Dermis microvascular lymphatic vessel endothelial cell (primary cell): ENCODE results near the gene ITPKB. TPM values are rescaled to one million over a fixed set of nuclear protein-coding genes. Genes with fewer than 3 reads are reported as not detected.

Experiments used
- DNase-seq, 2 donors: peaks; one replicate each; pipeline versions ENCODE4 v3.0.0 to v3.0.0-alpha.2; 2010; ENCODE audit warnings: low read depth in 2 of 2
- total RNA-seq: library from RNA; depleted of rRNA; stranded (reverse); fragments of >200 nt; gene quantifications from 2 replicates; pipeline ENCODE4 v1.2.1, GENCODE V29; 2014

ITPKB gene
- total RNA-seq, 1 donor from 2014 or later = 23.6 TPM

DNA sequence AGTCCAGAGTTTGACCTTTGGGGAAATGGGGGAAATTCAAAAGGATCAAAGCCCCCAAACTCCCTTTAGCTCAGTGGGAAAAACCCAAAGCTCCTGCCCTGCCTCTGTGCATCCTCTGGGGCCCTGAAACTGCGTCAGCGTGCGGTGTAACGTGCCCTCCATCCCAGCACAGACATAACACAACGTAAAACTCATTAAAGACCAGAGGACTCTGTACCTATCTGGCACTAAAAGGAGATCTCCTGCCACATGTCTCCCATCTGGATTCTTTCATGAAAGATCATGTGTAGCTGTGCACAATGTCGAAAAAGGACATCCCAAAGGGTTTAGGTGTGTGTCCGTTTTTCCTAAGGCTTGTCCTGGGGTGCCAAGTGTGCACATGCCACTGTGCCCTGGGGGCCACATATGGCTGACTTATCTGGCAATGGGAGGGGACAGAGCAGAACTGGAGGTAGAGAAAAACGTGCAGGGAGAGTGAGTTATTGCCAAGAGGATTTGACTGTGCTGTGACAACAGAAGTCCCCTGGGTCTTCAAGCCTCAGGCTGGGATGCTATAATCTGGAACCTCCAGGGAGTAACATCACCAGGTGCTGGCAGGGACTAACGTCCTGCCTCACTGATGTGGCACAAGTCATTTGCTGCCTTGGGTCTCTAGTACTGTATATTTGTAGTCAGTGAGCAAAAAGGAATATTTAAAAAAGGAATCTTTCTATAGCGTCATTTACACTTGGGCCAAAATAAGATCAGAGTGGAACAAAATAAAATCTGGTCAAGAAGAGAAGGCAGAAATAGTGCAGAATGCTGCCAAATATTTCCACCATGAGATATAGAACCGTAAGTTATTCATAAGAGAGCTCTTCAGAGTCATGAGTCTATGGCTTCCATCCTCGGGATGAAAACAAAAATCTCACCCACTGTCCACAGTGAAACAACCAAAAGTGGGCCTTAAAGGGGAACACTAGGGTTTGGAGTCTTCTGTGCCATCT lies 52.3 kb downstream of the ITPKB start:
- no peak for DNase-seq

DNA sequence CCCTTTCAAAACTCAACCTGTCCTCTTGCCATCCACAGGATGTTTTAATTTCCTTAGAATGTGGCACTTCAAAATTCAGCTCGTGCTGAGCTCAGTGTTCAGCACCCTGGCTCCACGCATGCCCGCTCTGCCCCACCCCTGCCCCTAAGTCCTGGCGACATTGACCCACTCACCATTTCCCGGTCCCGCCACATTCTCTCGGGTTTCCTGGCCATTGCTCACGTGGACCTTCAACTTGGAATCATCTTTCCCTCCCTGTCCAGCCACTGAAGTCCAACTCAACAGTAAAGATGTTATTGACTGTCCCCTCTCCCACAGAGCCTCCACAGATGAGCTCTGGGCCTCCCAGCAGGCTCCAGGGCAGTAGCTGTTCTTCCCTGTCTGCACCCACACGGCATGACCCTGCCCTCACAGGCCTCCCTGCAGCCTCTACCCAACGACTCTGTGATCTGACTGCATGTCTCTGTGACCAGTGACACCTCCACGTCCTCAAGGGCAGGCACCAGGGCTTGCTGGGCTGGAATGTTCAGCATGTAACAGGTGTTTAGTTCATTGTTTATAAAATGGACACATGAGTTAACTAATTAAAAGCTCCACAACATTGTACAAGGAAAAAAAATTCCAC lies 53.8 kb downstream of the ITPKB start:
- DNase-seq = no peak

DNA sequence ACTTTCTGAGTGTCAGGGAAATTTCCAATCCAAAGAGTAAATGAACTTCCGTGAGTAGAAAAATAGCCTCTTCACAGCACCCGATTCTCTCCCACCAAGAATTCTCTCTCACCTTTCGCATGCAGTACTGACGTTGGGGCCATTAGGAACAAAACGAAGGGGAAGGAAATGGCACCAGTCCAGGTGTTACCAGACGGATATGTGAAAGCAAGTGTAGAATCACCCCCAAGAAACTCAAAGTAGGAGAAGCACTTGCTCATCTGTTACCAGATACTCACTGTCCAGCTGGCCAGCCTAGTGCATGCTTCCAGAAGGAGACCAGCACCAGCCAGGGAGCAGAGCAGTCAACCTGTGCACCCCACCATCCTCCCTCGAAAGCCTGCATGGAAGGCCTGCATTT lies 55.1 kb downstream of the ITPKB start:
- no peak for DNase-seq

DNA sequence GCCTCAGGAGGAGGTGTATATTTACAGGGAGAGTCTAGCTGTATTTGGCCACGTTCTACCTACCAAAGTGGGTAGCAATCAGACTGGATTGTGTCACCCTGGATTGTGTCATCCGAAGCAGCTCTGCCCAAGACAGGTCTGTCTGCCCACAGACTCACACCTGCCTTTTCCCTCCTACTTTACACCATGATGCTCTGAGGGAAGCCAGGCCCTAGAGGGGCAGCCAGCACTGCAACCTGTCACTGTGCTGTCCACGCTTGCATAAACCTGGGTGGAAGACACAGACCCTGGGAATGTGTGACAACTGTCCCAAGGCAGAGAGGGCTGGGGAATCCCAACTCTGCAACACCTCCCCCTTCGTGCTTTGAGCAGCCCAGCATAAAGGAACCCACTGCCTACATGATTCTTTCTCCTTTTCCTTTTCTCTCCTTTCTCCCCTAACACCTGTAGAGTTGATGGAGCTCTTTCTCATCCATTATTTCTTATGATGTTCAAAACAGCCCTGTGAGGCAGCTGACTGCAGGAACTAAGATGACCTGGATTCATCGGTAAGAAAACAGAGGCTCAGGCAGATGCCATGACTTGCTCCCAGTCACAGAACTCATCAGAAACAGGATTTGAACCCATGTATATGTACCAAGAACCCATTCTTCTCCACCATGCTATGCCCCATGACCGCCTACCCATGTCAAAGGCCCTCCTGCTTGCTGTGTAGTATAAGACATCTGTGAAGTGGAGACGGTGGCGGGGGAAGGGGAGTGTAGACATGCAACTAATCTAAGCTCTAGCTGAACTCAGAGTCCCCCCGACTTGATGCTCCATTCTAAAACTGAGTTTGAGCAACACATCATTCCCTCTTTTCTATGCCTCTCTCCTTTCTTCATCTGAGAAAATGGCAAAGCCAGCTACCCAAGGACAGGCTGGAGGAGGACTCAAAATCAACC lies 55.9 kb downstream of the ITPKB start:
- DNase-seq = no peak

DNA sequence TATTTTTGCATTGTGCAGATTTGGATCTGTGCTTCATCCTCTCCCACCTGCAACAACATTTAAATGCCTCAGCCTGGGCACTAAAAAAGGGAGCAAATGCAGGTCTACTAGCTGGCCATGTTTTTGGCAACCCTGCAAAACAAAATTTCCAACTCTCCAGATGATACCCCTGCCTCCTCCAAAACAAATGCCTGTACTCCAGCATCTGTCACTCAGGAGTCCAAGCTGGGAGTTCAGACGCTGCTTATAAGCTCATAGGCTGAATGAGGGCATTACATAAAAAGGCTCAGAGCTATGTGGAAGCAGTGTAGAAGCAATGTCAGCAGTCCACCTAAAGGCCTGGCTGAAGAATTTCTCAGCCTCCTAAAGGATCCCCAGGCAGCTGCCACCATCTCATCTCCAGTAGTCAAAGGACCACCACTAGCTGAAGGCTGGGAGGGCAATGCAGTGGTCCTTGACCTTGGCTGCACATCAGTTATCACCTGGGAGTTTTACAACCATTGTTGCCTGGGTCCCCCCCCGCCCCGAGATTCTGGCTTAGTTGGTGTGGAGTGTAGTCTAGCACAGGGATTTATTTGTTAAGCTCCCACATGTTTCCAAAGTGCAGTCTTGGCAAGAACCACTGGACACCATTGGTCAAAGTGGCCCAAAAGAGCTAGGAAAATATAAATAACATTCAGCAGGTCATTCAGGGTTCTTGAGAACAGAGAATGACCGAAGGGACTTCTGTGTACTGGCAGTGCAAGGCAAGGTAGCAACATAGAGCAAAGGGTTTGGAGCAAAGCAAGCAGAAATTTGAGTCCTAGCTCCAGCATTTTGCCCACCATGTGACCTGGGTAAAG lies 57.2 kb downstream of the ITPKB start:
- DNase-seq = no peak

DNA sequence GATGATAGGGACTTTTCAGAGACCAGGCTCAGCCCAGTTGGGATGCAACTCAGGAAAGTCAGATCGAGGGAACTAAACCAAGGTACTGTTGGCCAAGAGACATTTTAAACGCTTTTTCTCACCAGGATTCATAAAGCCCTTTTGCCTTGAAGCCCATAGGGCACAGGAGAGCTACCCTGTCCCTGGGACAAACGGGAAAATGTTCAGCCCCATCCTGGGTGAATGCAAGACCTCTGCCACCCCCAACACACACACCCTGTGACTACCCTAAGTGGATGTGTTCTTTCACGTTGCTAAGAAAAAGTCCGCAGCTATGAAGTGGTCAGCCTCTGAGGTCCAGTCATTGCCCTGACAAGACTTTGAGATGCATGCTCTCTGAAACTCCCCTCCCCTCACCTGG lies 58.4 kb downstream of the ITPKB start:
- DNase-seq = no peak

DNA sequence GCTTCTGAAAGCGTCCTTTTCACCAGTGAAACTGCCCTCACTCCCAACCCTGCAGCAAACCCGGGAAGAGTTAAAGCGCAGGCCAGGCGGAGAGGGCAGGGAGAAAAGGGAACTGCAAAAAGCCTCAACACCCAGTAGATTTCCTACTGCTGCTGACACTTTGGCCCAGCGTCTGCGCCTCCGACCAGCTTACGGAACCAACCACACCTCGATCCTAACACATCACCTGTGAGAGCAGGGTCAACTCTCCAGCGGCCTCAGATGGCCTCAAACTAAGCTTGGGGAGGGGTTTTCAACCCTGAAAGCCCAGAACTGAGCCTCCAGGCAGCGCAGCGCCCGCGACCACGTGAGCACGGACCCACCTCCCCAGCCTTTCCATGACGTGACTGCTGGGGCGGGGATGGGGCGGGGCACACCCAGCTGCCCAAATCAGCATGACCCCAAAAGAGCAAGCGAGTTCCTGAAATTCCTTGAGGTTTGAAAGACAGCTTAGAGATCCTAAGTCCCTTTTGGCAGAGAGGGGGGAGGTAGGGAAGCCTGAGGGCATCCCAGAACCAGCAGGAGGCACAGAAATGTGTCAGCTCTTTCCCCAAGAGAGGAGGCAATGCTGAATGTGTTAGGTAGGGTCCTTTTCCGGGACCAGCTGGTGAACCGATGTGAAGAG lies 59.1 kb downstream of the ITPKB start:
- peak; percentile 47 to 56 for DNase-seq

DNA sequence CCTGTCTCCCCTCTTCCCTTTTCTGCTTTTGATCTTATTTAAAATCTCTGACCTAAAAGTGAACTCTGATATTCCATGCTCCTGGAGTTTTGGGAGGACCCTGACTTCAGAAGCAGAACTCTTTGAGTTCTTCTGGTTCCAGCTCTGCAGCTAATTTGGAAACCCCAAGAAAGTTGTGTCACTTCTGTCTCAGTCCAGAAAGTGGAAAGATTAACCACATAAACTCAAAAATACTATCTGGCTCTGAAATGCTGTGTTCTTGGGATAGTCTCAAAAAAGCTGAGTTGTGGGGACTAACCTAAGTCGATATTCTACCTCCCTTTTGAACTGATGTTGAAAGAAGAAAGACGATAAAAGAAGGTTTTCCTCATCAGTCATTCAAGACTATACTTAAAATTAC lies 59.8 kb downstream of the ITPKB start:
- DNase-seq = no peak

DNA sequence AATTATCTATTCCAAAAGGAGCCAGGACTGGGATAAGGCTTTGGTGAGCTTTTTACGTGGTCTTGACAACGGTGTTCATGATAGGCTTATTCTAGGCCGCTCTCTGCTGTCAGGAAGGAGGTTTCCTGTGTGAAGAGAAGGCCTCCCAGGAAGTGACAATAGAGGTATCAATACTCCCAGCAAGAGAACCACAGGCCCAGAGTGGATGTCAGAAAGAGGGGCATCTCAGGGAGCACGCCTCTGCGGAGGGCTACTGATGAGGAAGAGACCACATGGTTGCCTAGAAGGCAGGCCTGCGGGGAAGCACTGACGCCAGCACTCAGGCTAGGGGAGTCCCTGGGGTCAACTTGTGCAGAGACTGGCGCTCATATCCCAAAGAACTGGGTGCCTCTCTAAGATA lies 60.4 kb downstream of the ITPKB start:
- no peak for DNase-seq

DNA sequence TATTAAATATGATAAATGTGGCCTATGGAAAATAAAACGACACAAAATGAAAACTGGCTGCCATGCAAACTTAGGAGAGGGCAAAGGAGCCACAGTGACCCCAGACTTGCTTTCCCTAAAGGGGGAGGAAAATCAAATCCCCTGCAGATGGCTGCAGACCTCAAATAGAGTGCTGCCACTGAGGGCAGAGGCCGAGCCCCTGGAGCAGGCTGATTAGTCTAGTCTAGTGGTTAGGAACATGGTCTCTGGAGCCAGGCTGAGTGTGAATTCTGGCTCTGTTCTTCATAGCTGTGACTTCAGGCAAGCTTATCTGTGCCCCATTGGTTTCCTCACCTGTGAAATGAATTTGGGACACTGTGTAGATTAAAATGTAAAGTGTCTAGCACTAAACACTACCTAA lies 60.8 kb downstream of the ITPKB start:
- no peak for DNase-seq

DNA sequence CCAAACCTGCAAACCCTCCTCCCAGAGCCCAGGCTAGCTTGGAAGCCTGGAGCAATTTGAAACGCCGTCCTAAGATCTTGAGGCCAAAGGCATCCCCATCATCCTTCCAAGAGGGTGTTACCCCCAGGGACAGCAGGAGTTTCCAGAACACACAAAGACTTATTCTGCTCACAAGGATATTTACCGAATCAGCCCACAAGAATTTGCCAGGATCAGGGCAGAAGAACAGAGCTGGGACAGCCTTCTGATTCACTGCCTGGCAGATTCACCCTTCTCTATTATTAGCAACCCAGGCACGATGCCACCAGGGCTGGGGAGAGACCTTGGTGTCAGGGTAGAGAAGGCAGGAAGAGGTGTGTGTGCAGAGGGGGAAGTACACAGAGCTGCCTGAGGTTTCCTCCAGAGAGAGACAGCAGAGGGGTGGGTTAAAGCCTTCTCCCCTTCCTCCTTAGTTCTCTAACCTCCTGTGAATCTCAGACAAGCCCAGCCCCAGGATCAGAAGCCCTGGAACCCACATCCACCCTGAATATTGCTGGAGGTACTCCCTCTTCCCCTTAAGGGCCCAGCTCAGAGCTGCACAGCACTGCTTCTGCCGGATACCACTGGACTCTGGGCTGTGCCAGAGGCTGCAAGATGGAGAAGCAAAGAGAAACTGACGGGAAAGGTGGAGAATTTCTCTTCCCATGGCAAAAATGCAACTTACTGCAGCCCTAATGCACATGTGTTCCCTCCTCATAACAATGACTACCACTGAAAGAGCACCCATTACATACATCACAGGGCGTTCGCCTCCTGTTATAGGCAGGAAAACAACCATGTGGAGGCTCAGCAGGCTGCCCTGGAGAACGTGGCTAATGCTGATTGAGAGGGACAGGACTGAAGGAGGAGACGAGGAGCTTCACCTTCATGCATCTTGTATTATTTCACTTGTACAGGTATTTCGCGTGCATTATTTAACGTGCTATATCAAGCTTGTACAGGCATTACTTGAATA lies 61.8 kb downstream of the ITPKB start:
- DNase-seq = peak; percentile 57 to 76

DNA sequence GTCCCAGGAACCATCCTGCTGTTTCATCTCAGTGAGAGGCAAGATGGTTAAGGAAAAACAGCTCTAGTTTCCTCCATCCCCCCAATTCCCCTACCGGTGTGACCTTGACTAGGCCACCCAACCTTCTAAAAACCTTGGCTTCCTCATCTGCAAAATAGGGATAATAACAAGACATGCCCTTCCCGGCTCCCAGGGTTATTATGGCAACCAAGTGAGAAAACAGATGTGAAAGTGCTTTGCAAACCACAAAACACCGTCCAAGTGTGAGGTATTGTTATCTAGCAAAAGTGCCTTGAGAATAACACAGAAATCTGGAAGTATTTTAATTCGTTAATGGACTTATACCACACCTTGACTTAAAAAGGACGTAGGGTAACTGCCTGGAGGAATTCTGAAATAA lies 62.7 kb downstream of the ITPKB start:
- no peak for DNase-seq

DNA sequence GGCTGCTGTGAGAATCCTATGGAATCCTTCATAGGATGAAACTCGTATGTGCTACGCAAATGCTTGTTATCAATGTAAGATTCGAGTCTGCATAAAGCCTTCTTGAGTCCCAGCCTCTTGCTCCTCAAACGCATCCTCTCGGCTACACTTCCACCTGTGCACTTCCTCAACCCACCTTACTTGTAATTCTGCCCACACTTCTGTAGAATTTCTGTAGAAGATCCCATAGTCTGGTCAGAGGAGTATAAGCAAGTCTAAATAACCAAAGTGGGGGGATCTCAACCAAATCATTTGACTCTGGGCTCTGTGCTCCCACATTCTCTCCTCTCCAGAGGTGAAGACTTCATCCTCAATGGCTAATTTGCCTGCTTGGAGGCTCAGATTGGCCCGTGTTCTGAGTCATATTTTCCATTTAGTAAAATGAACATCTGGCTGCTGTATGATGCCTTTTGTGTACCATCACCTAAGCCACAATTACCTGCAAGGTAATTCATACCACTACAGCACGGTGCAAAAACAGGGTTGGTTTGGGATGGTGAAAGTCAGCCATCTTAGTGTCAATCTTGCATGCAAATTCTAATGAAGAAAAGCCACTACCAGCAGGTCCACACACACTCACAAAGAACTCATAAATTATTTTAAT lies 63.2 kb downstream of the ITPKB start:
- no peak for DNase-seq

DNA sequence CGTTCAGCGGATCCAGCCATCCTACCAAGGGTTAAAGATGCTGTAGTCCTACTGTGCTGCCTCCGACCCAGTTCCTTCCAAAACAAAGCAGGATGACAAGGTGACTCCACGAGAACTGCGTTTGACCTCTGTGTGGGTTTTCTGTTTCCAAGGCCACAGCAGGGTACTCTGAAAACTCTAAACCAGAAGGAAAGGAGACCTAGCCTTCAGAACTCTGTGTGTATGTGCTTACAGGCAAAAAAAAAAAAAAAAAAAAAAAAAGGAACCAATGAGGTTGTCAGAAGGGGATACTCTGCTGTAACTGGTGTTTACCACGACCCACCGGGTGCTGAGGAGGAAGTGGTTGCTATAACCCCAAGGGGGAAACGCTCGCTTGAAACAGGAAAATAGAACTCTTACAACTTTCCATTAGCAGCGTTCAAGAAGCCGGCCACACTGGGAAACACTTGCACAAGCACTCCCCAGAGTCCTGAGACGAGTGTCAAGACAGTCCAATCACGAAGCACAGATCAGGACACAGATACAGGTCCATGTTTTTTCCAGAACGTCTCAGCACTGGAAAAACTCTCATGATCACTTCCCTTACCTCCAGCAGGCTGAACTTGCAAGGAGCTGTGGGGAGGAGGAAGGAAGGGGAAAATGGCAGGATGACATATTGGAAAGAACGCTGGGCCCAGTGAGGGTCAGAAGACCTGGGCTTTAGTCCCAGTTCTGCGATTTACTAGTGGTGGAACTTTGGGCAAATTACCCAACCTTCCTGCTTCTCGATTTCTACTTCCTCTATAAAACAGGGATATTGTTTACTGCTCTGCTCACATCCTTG lies 64.0 kb downstream of the ITPKB start:
- peak in 1 of 2 donors; percentile 35 for DNase-seq

DNA sequence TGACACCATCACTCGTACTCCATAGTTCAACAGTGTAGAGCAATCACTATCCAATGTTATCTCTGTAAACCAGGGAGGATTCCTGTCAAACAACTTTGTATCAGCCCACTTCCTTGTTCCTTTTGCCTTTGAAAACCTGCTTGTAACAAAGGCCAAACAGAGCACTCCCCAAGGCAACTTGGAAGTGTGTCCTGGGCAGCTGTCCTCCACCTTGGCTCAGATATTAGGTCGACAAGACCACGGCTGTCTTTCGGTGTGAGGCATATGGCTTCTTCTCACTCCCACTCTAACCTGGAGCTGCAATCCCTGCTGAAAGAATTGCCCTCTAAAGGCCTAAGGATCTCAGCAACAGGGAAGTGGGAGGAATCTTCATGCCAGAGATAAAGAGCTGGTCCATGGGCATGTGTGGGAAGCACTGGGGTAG lies 66.7 kb downstream of the ITPKB start:
- no peak for DNase-seq

DNA sequence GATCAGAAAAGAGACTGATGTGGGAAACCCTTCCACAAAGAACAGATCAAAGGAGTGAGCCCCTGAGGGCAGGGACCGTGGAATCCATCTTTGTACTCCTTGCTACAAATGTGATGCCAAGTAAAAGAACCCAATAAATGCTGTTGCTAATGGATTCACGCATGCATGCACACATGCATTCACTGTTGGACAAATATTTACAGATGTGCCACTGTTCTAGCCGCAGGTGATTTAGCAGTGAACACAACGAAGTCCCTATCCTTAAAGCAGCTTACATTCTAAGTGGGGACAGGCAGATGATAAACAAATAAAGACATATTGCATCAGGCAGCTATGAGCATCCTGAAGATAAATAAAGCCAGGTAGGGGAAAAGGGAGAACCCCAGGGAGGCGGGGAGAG lies 67.8 kb downstream of the ITPKB start:
- DNase-seq = no peak

DNA sequence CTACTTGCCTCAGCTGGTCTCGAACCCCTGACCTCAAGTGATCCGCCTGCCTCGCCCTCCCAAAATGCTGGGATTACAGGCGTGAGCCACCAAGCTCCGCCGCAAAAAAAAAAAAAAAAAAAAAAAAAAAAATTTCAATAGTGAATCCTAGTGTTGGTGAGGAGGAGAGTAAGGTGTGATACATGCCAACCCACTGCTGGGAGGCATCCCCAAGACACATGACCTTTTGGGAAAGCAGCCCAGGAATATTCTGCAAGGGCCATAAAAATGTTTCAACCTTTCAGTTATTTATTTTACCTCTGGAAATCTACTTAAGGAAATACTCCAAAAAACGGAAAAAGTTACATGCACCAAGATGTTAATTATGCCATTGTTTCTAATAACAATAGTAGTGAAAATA lies 69.0 kb downstream of the ITPKB start:
- no peak for DNase-seq

DNA sequence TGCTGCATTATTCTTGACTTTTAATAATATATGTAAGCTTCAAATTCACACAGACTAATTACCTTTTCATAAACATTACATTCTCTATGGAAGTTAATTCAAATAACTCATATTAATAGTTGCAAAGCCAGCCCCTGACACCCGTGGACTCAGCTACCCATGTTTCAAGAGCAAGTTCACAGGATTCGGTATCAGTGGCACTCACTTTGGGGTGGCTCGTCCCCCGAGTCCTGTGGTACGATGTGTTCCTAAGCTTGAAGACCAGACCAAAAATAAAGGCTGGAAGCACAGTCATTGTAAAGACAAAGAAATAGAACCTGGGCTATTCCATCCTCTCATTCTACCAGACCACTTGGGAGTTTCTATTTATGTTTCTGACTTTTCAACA lies 70.9 kb downstream of the ITPKB start:
- DNase-seq = no peak
